HG03469 (cell line): ENCODE results near the gene SLC38A8.

Experiments used
- ATAC-seq: cut with Tn5 transposase; IDR thresholded peaks from one replicate; pipeline ENCODE4 v1.9.1; 2021; ENCODE audit warnings: mild to moderate bottlenecking, moderate library complexity, moderate number of reproducible peaks; ENCODE audit not compliant: unreplicated experiment

The SLC38A8 gene

DNA sequence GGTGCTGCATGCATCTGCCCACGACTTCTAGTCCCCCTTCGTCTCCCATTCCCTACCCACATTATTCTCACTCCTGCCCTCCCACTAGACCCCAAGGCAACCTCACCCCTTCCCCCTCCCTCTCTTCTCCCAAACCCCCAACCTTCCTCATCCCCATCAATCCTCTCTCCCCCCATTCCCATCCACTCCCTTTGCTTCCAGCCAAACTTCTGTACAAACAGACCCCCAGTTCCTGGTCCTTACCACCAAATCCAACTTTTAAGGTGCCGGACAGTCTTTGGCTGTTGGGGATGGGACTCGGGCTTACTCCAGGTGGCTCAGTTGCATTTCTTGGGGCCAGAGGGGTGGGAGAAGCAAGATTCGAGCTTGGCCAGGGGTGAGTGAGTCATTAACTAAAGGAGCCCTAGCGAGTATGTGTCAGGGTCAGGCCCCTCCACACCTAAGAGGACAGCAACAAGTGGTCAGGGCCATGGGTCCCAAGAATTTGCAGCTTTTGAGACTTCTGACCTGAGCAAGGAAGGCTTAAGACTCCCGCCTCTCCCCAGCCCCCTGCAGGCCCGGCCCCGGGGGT, at the start of gene SLC38A8:
Gene SLC38A8 (minus strand): TSS at position 488 of the 571 bp plus-strand sequence. CDS start 638 bp downstream, outside the sequence.
- no peak for ATAC-seq

DNA sequence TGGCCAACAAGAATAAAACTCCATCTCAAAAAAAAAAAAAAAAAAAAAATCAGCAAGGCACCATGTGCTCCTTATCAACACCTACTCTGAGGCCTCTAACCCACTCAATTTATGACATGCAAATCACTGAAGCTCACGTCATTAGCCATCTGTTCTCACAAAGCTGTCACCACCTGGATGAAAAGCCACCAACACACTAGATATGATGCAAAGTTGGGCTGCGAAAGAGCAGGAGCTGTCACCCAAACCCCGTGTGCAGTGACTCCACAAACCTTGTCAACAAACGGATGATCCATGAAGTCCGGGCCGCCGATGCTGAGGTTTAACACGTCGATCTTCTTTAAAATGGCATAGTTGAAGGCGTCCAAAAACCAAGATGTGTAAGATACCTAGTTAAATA, 48.9 kb upstream of the SLC38A8 start:
- no peak for ATAC-seq

DNA sequence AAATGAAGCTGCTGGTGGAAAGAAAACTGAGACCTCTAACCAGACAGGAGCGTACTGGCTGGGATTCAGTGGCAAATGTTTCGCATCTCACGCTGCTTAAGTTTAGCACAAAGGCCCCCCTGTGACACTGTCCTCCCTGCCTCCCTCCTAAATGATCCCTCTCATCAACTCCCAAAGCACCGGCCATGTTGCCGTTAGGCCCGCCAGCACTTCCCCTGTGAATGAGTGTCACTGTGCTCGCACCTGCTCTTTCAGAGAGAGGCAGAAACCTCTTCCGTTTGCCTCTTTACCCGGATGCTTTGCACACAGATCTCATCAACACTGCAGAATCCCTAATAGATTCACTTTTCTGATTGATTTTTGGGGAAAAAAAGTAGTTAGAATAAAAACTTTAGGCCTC, 47.6 kb upstream of the SLC38A8 start:
- ATAC-seq, result no peak

DNA sequence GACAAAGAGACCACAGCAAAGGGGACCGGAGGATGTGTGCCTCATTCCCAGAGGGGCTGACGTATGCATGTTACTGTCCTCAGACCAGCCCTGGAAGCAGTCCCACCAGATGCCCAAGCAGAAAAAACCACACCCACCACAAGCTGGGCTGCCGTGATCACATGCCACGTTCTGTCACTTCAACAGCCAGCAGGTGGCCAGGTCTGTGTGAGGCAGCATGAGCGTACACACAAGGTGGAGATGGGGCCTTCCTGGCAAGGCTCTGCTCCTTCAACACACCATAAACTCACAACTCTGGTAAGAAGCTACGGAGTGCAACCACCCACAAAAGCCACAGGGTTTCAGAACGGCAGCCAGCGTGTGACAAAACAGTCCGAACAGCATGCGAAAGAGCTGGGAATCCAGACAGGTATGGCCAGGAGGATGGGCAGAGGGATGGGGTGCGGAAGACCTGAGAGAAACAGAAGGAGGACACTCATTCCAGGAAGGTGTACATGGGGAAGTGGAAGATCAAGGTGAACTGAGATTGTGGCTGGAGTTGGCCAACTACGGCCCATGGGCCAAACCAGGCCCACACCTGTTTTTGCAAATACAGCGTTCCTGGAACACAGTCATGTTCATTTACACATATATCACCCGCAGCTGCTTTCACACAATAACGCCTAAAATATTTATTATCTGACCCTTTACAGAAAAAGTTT, 46.2 kb upstream of the SLC38A8 start:
- ATAC-seq, result peak; percentile 78

DNA sequence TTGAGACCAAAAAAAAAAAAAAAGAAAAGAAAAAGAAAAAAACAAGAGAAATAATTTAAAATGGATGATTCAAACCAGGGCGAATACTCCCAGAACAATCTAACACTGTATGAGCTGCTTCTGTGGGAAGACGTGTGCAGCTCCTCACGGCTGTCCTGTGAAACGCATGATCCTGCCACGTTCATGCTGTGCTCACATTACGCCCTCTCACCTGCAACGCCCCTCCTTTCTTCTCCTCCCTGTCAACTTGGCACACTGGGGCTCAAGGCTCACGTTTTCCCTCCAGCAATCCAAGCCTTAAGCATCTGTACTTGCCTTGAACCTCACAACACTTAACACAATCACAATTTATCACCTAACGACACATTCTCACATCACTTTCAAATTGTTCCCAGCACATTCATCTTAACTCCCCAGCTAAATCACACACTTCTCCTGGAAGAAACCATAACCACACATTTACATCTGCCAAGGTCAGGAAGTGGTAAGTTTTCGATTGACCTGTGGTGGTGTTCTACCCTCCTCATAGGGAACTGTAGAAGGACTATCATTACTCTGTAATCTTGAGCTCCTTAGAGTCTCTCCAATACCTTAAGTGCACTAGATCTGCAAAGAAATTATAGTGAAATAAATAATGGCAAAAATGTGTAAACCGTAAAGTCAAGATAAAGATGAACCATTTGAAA, 45.0 kb upstream of the SLC38A8 start:
- ATAC-seq, result no peak

DNA sequence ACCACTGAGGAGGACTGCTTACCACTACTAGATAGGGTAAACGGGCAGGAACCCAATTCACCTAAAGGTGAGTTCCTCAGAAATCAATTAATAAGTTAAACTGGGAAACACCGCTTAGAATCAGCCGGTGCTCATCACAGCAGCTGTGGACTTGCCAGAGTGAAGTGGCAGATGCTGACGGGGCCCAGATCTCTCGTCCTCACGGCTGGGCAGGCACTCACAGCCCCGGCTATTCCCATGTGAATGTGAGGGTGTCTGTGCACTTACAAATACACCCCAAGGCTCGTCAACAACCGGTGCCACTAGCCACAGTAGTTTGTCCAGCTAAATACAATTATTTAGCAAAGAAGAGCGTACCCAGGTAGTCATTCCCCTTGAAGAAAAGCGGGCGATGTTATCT, 44.4 kb upstream of the SLC38A8 start:
- ATAC-seq, result no peak

DNA sequence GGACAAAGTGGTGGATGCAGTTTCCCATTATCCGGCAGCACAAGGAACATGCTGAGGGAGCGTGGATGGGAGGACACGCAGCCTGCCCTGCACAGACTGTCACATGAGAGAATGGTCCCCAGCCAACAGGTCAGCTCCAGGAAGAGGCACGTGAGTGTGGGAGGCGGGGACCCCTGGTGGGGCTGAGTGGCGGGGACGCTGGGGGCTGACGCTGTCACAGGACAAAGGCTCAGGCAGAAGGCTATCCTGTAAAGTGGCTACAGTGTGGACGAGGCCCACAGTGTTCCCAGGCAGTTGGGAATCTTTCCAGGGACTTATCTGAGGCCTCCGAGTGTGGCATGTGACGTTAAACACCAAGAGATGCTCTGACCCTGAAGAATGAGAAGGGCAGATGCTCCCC, 43.7 kb upstream of the SLC38A8 start:
- ATAC-seq, result no peak

DNA sequence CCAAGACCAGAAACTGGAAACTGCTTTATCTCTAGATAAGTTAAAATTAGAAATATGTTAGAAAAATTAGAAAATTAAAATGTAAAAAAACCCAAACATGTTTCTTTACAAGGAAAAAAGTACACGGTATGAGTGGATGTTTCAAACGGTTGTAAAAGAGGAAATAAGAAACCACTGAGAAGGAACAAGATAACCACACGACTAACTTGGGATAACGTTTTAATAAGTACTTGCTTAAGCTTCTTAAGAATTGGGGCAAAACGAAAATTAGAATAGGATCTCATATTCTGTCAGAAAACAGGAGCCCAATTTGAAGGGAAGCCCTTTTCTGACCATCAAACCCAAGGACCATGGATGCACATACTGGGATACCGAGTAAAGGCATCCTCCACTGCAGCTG, 43.2 kb upstream of the SLC38A8 start:
- no peak for ATAC-seq

DNA sequence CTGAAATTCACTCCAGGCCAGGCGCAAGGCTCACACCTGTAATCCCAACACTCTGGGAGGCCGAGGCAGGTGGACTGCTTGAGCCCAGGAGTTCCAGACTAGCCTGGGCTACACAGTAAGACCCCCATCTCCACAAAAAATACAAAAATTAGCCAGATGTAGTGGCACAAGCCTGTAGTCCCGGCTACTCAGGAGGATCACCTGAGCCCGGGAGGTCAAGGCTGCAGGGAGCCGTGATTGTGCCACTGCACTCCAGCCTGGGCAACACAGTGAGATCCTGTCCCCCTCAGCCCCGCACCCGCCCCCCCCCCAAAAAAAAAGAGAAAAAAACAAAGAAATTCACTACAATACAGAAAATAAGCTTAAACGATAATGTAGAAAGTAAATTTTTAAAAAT, 42.7 kb upstream of the SLC38A8 start:
- no peak for ATAC-seq

DNA sequence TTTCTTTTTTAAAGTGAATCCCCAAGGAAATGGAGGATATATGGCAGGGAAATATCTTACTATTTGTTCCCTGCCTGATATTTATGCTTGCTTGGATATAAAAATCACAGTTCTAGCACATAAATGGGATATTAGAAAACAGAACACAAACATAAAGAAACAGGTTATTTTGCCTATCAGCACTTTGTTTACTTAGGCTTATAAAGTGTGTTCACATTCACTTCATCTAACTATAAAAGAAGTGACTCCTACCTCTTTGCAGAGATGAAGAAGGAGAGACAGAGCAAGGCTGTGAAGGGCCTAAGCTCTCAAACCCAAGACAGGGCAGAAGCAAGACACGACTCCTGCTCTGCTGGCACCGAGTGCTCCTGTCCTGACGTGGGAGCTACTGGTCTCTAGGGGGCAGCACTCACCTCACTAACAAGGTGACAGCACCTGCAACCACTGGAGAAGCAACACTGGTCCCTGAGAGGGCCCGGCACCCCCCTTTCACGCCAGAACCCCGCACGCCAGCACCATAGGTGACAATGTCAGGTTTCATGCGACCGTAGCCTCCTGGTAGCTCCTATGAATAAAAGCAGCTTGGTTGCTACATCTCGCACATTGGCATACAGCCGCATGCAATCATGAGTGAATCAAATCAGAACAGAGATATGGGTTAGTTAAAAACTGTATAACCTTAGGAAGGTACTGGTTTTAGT, 42.1 kb upstream of the SLC38A8 start:
- ATAC-seq, result no peak

DNA sequence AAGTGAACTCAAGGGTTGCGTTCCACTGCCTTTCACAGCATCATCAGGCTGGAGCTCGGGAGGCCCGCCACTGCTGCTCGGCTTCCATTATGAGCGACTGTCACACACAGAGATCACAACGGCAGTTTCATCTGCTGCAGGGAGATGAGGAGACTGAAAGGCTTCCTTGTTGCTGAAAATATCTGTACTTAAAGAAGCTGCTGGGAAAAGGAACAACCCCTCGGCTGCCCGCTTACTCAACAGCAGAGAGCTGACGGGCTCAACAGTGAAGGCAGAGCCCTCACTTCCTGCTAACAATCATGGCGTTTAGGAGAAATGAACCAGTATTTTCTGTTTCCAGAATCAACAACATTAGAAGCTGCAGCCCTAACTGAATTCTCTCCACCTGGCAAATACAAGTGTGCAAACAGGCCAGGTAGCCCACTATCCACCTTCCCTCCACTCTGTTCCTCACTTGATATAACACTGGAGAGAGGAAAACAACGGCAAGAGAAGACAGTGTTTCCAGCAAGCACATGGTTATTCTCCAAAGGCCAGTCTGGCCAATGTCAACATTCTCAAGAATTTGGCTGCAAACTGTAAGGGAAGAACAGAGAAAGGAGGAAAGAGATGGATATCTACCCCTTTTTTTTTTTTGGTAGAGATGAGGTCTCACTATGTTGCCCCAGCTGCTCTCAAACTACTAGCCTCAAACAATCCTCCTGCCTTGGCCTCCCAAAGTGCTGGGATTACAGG, 40.4 kb upstream of the SLC38A8 start:
- ATAC-seq, result no peak

DNA sequence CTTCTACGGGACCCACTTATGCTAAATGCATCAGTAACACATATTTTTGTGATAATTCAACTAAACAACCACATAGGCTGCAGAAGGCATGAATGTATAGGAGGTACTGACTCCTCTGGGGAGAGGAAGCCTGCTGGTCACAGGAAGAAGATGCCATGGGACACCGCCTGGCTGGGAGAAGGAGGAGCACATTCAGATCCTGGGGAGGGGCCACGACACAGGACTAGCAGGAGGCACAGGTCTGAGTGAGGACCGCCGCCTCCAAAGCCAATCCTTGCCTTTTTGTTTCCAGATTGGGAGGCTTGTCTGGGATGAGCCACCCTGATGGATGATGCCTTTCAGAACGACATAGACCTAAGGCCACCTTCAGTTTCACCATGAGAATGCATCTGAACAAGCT, 39.5 kb upstream of the SLC38A8 start:
- no peak for ATAC-seq

DNA sequence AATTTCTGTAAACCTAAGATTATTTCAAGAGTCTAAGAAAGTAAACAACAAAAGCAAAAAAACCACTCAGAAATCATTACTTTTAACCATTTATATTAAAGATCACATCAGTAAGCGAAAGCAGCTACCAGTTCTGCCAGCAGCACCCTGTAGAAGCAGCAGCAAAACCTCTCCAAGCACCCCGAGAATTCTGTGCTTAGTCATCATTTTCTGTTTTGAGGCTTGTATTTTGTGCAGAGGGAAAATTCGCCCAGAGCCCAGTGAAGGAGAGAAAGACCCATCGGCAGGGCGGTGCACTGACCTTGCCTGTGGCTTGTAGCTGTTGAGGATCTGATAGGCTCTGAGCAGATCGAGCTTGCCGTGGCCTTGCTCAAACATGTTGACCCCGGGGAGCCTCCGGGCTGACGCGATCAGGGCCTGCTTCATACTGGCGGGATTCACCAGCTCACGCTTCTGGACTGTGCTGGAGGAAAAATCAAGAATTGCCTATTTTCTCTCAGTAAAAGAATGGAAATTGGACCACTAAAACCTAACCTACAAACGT, 38.9 kb upstream of the SLC38A8 start:
- no peak for ATAC-seq

DNA sequence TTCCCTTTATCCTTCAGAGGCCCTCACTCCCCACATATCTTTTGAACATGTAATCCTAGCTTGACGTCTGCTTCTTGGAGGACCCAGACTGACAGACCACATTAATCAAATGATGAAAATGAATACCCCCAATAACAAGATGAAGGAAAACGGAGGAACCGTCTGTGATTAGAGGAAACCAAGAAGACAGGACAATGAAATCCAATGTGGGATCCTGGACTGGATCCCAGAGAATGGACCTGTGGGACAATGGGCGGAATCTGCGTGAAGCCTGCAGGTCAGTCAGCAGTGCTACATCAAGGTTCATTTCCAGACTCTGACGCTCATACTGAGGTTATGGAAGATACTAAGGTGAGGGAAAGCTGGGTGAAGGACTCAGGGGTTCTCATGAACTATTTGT, 38.2 kb upstream of the SLC38A8 start:
- ATAC-seq, result no peak

DNA sequence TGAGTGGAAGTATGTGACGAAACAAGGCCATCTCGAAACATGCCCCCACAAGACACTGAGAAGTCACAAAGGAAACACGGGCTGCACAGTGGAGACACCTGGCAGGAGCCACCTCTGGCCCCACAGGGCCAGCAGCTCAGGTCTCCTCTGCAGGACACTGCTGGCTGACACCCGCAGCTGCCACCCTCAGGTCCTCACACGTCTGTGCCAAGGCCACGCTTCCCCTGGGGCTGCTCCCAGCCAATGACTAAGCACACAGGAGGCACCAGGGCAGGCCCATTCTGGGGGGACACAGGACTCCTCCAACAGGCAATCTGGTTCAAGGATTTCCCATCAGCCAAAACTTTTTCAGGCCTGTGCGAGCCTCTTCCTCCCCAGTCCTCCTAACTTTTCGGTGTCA, 37.8 kb upstream of the SLC38A8 start:
- no peak for ATAC-seq

DNA sequence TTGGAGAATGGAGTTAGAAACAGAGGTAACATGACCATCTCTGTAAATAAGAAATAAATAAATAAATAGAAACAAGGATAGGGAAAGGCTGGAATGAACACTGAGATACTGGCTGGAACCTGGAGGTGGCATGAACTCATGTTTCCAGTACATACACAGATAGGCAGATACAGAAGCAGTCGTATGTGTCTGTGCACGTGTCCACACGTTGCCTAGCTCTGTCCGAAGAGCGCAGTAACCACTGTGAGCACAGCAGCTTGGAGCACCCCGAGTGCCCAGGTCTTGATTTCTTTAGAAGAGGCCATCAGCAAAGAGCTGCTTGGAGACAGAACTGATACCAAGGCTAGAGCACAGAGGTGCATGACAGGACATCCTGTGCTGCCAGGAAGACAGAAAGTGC, 37.1 kb upstream of the SLC38A8 start:
- no peak for ATAC-seq

DNA sequence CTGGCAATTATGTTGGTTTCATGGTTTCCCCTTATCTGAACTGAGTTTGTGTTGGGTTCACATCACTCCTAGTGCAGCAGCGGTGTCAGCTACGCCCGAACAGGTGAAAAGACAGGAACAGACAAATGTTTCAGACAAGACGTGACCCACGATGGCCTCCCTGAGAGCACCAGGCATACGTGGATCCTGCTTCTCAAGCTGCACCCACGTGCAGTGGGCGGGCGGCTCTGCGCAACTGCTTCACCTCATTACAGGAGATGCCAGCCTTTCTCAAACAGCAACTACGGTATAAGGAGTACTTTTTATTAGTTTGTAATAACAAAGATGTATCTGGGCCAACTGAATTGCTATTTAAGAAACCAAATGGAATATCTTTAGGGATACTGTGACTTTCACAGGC, 32.8 kb upstream of the SLC38A8 start:
- ATAC-seq, result no peak

DNA sequence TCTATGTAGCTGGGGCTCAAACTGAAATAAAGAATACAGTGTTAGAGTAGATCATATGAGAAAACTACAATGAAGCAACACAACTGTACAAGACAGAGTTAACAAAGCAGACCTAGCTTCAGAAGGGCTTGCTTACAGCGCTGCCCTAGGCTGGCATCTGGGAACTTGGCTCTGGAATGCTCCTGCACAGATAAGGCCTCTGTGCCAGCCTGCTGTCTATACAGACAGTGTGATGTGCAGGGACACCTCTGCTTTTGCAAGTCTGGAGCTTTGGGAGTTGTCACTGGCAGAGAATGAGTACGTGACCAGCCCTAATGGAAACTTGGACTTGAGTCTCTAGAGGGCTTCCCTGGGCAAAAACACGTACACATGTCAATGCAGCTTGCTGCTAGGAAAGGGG, 32.1 kb upstream of the SLC38A8 start:
- ATAC-seq, result no peak

DNA sequence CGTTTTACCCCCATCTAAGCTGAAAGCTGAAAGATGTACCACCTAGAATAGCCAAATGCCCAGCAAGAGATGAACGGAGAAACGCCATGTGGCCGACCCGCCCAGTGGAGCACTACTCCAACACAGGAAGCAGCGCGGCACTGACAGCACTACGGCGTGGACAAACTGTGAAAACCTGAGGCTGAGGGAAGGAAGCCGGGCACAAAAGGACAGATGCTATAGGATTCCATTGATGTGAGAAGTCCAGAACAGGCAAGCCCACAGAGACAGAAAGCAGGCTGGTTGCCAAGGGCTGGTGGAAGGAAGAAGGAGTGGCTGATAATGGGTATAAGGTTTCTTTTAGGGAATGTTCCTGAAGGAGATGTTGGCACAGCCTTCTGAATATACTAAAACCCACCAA, 29.4 kb upstream of the SLC38A8 start:
- no peak for ATAC-seq

DNA sequence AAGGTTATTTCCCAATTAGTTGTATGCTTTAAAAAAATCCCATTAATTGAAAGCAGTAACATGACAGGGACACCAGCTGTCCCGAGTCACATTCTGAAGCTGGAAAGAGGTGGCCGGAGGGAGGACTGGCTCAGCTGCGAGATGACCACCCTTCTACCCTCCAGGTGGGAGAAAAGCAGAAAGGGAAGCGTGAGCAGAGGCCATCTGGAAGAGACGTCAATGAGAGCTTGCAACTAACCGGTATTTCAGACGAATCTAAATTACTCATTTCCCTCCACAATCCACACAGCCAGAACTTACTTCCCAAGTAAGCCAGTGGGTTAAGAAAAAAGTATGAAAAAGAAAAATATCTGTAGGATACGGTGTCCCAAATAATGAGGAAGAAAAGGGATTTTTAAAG, 28.5 kb upstream of the SLC38A8 start:
- no peak for ATAC-seq

DNA sequence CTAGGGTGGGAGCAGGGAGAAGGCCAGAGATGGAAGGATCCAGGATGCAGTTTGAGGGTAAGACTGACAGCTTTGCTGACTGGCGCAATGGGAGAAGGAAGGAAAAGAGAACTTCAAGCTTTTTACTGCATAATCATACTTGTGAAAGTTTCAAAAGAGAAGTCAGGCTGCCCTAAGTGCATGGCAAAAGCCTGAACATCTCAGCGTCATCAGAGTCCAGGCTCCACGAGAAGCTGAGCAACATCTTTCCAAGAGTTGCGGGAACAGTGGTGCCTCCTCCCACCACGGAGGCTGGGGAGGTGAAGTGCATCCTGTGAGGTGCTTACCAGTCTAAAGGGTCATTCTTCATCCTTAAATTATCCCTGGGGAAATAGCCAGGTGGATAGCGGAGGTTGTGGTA, 26.9 kb upstream of the SLC38A8 start:
- ATAC-seq, result no peak
